Caco-2 (cell line): ENCODE results near the gene DSCAML1. TPM values are rescaled to one million over a fixed set of nuclear protein-coding genes. Genes with fewer than 3 reads are reported as not detected.

Source experiments
- BruUV-seq: library from RNA; stranded (reverse); fragments of 400-500 nt; replicated peaks from 2 replicates; lab custom pipeline; 2021; lab: Mats Ljungman, UMichigan
- CTCF ChIA-PET: fragments of 300-600 bp; sonication (Branson Sonifier 250); formaldehyde crosslinking; loops from one replicate; lab custom pipeline; 2022; ENCODE audit warnings: antibody characterized with exemption; lab: Charles Lee
- POLR2A ChIA-PET: fragments of 300-600 bp; sonication (Branson Sonifier 250); formaldehyde crosslinking; loops from one replicate; lab custom pipeline; 2022; ENCODE audit warnings: antibody characterized with exemption; lab: Charles Lee
- DNase-seq, 2 experiments: peaks; one replicate each; pipeline versions ENCODE4 v3.0.0 to v3.0.0-alpha.2; 2020 to 2022
- H3K27me3 ChIP-seq: replicated peaks from 2 replicates; pipeline ENCODE4 v1.6.0; 2011; ENCODE audit warnings: low read length; ENCODE audit not compliant: control insufficient read depth, insufficient read depth
- H3K36me3 ChIP-seq: 2 replicates; pipeline ENCODE4 v1.5.1; 2011; ENCODE audit warnings: low read length; ENCODE audit not compliant: control insufficient read depth, insufficient read depth
- H3K4me1 ChIP-seq: fragments of 250-450 bp; sonication (Bioruptor Pico); 2 replicates; pipeline ENCODE4 v1.5.1; 2020; ENCODE audit warnings: mild to moderate bottlenecking
- H3K4me3 ChIP-seq: 2 replicates; pipeline ENCODE4 v1.5.1; 2011; ENCODE audit warnings: low read depth, mild to moderate bottlenecking, control low read depth, low read length
- H3K9me3 ChIP-seq: fragments of 250-450 bp; sonication (Bioruptor Pico); 2 replicates; pipeline ENCODE4 v1.5.1; 2020; ENCODE audit warnings: mild to moderate bottlenecking, moderate library complexity
- H3K27ac Mint-ChIP-seq: one replicate; pipeline ENCODE4 v1.8.0; 2022; ENCODE audit warnings: mixed read lengths; ENCODE audit not compliant: unreplicated experiment
- H3K27me3 Mint-ChIP-seq: one replicate; pipeline ENCODE4 v1.8.0; 2022; ENCODE audit warnings: mixed read lengths; ENCODE audit not compliant: insufficient read depth, unreplicated experiment
- H3K36me3 Mint-ChIP-seq: one replicate; pipeline ENCODE4 v1.8.0; 2022; ENCODE audit warnings: mild to moderate bottlenecking, mixed read lengths; ENCODE audit not compliant: insufficient read depth, unreplicated experiment
- H3K4me1 Mint-ChIP-seq: one replicate; pipeline ENCODE4 v1.8.0; 2022; ENCODE audit warnings: low read depth, mixed read lengths; ENCODE audit not compliant: unreplicated experiment
- H3K4me3 Mint-ChIP-seq: one replicate; pipeline ENCODE4 v1.8.0; 2022; ENCODE audit warnings: mild to moderate bottlenecking, moderate library complexity, mixed read lengths; ENCODE audit not compliant: unreplicated experiment
- H3K9me3 Mint-ChIP-seq: one replicate; pipeline ENCODE4 v1.8.0; 2022; ENCODE audit warnings: mixed read lengths; ENCODE audit not compliant: unreplicated experiment
- intact Hi-C: fragments of 100-400 bp; cut with micrococcal nuclease; formaldehyde crosslinking; loops from one replicate; pipeline ENCODE4 v1.10.0; 2022; ENCODE audit not compliant: unreplicated experiment
- total RNA-seq: library from RNA; stranded (reverse); gene quantifications from 2 replicates; pipeline ENCODE4 v1.2.3, GENCODE V29; 2022
- TF ChIP-seq, protein P1 (sequence below), 2 experiments: fragments of 200-600 bp in 1 of 2; IDR thresholded peaks; 1 replicate in 1 of 2; 2 replicates in 1 of 2; pipeline versions ENCODE4 v1.5.1 to v1.8.0; 2011 to 2022; ENCODE audit warnings: antibody characterized with exemption in 1 of 2, control low read depth in 1 of 2, inconsistent platforms in 1 of 2, low read depth in 1 of 2, low read length in 1 of 2, mild to moderate bottlenecking in 1 of 2, moderate library complexity in 1 of 2; ENCODE audit not compliant: insufficient read depth in 1 of 2, severe bottlenecking in 1 of 2, unreplicated experiment in 1 of 2

DSCAML1 gene
- total RNA-seq, 1 experiment from 2014 or later = not detected

DNA sequence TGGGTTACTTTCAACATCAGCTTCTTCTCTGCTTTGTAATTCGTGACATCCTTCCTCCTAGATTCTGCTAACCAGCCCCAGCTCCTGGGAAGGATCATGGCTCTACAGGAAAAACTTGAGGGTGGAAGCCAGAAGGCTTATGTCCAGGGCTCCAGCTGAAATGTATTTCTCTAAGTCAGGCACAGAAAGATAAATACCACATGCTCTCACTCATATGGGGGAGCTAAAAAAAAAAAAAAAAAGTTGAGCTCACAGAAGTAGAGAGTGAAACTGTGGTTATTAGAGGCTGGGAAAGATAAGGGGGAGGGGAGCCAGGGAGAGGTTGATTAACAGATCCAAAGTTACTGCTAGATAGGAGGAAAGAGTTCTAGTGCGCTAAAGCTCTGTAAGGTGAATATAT lies 74.9 kb downstream of the DSCAML1 start:
- no peaks in the 10 kb centered on the region for H3K9me3 ChIP-seq
- Mint-ChIP-seq H3K36me3 (no peaks in the 10 kb centered on the region), H3K4me3 (no peak overlapping the region), H3K9me3 (no peaks in the 10 kb centered on the region), H3K4me1 (peaks cover 32% of the 10 kb centered on the region), H3K27ac (no peak overlapping the region), H3K27me3 (no peaks in the 10 kb centered on the region)
- BruUV-seq = no TSS peak
- no peaks in the 10 kb centered on the region for H3K27me3 ChIP-seq
- intact Hi-C loops = no loop called here
- H3K4me1 ChIP-seq = peaks cover 35% of the 10 kb centered on the region
- ChIA-PET CTCF (interaction anchor here (0.6 kb wide), 1 partner anchor 102 kb away, joined by 6 read pairs; the partner anchor contains the start of gene FXYD2), POLR2A (no interaction called here)
- H3K4me3 ChIP-seq = no peak overlapping the region
- DNase-seq = no peak
- no peaks in the 10 kb centered on the region for H3K36me3 ChIP-seq
- TF ChIP-seq, protein P1, sequence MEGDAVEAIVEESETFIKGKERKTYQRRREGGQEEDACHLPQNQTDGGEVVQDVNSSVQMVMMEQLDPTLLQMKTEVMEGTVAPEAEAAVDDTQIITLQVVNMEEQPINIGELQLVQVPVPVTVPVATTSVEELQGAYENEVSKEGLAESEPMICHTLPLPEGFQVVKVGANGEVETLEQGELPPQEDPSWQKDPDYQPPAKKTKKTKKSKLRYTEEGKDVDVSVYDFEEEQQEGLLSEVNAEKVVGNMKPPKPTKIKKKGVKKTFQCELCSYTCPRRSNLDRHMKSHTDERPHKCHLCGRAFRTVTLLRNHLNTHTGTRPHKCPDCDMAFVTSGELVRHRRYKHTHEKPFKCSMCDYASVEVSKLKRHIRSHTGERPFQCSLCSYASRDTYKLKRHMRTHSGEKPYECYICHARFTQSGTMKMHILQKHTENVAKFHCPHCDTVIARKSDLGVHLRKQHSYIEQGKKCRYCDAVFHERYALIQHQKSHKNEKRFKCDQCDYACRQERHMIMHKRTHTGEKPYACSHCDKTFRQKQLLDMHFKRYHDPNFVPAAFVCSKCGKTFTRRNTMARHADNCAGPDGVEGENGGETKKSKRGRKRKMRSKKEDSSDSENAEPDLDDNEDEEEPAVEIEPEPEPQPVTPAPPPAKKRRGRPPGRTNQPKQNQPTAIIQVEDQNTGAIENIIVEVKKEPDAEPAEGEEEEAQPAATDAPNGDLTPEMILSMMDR (IDR thresholded peaks at IDR 0.05; ENCODE audit: insufficient read depth in 1 of 2, low read depth in 1 of 2, low read length in 1 of 2, severe bottlenecking in 1 of 2, unreplicated experiment in 1 of 2) = no peak

DNA sequence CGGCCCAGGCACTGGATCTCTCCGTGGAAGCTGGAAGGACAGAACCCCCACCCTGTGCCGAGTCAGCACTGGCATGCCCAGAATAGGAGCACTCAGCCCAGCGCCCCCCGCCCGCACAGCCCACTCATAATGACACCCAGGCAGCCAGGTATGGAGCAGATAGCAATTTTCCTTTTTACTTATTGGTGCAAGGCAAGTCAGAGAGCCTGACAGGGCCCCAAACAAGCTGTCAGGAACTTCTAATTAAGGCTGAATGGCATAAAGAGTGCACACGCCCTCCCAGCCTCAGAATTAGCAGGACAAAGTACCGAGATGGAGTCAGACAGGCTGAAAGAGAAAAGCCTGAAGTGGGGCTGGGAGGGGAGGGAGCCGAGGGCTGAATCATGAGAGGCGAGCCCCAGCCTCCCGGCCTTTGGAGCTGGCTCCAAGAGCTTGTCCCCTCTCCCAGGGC lies 76.9 kb downstream of the DSCAML1 start:
- Mint-ChIP-seq H3K4me3 (no peak overlapping the region), H3K9me3 (no peaks in the 10 kb centered on the region), H3K36me3 (no peaks in the 10 kb centered on the region), H3K27me3 (no peaks in the 10 kb centered on the region), H3K4me1 (peaks cover 45% of the 10 kb centered on the region), H3K27ac (peak overlapping the region; percentile 96)
- intact Hi-C loops = no loop called here
- BruUV-seq = no TSS peak
- no peak overlapping the region for H3K4me3 ChIP-seq
- peaks cover 49% of the 10 kb centered on the region for H3K4me1 ChIP-seq
- TF ChIP-seq, protein P1 (IDR thresholded peaks at IDR 0.05; ENCODE audit: insufficient read depth in 1 of 2, low read depth in 1 of 2, low read length in 1 of 2, severe bottlenecking in 1 of 2, unreplicated experiment in 1 of 2) = no peak
- H3K36me3 ChIP-seq = no peaks in the 10 kb centered on the region
- H3K27me3 ChIP-seq = no peaks in the 10 kb centered on the region
- POLR2A ChIA-PET = interaction anchor here (0.6 kb wide), 1 partner anchor 366 kb away, joined by 3 read pairs; no protein-coding TSS in a partner anchor
- CTCF ChIA-PET = no interaction called here
- no peaks in the 10 kb centered on the region for H3K9me3 ChIP-seq
- DNase-seq = no peak

DNA sequence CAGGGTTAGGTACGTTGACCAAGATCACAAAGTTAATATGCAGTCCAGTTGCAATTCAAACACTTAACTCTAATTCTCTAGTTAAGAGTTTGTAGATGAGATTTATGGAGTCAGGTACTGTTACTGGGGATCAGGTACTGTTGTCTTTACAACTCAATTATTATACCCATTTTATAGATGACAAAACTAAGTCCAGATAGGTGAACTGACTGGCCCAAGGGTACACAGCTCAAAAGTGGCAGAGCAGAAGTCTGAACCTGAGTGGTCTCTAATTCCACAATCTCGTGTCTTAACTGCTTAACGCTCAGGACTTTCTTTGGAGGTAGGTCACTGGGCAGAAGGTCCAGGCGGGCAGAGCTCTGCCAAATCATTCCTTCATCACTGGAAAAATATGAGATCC lies 77.5 kb downstream of the DSCAML1 start:
- intact Hi-C loops = loop anchor here (5.0 kb wide), 1 partner anchor 88 kb away; no protein-coding TSS in a partner anchor
- ChIA-PET POLR2A (no interaction called here), CTCF (no interaction called here)
- Mint-ChIP-seq H3K36me3 (no peaks in the 10 kb centered on the region), H3K27ac (peak overlapping the region; percentile 96), H3K4me1 (peaks cover 45% of the 10 kb centered on the region), H3K4me3 (no peak overlapping the region), H3K27me3 (no peaks in the 10 kb centered on the region), H3K9me3 (no peaks in the 10 kb centered on the region)
- TF ChIP-seq, protein P1 (IDR thresholded peaks at IDR 0.05; ENCODE audit: insufficient read depth in 1 of 2, low read depth in 1 of 2, low read length in 1 of 2, severe bottlenecking in 1 of 2, unreplicated experiment in 1 of 2) = no peak
- Histone ChIP-seq H3K4me3 (no peak overlapping the region), H3K27me3 (no peaks in the 10 kb centered on the region), H3K36me3 (no peaks in the 10 kb centered on the region), H3K9me3 (no peaks in the 10 kb centered on the region), H3K4me1 (peaks cover 49% of the 10 kb centered on the region)
- no TSS peak for BruUV-seq
- no peak for DNase-seq
